ENCODE measurements around the gene PPP2R2C.

The PPP2R2C gene

GRCh38 chr4:6295495-6295894 is 176.9 kb downstream of the PPP2R2C start:
- intact Hi-C loops (cut with DNase I) = no loop called here
- no peak for DNase-seq

DNA sequence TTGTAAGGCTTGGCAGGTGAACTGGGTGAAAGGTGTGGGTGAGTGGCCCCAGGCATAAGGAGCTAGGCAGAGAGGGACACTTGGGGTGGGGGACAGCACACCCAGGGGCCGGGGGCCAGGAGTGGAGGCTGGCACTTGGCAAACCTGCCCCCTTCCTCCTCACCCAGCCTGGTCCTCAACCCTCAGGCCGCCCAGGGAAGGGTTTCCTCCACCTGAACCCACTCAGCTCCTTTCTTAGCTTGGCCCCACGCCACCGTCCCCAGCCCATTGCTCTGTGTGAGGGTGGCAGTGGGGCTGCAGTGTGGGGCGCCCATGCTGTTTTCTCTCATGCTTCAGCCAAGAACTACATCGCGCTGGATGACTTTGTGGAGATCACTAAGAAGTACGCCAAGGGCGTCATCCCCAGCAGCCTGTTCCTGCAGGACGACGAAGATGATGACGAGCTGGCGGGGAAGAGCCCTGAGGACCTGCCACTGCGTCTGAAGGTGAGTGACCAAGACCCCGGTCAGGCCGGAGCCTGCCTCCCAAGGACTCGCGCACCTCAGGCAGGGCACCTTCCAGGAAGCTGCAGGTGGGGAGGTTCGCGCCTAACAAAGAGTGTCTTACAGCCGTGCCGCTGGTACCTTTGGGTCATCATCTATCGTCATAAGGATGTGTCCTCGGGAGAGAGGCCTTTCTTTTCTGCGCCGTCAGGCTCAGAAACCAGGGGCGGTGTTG is 177.6 kb downstream of the PPP2R2C start:
- intact Hi-C loops (cut with DNase I) = no loop called here
- no peak for DNase-seq

- DNase-seq = no peak
- intact Hi-C loops (cut with DNase I) = no loop called here
These were observed 178.8 kb downstream of the PPP2R2C start for GRCh38 chr4:6293661-6294060.

DNA sequence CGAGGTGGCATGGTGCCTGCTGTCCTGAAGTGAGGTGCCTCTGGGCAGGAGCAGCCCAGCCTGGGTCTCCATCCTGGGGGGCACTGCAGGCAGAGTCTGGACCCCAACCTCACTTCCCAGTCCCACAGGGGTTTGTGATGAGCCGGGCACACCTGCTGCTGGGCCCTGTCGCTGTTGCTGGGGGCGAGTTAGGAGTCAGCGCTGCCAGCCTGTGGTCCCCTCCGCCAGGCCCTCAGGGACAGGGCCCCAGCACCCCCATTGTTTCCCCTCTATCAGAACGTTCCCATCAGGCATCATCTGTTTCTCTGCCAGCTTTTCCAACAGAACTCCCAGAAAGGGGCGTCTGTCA is 179.3 kb downstream of the PPP2R2C start:
- no peak for DNase-seq
- intact Hi-C loops (cut with DNase I) = no loop called here

- intact Hi-C loops (cut with DNase I) = no loop called here
These were observed 179.9 kb downstream of the PPP2R2C start for GRCh38 chr4:6292376-6293096.

GRCh38 chr4:6291784-6292297 is 180.6 kb downstream of the PPP2R2C start:
- intact Hi-C loops (cut with DNase I) = no loop called here
- no peak for DNase-seq

More at GRCh38 chr4:6292376-6293096, 179.9 kb downstream of the PPP2R2C start:
- no peak for DNase-seq

DNA sequence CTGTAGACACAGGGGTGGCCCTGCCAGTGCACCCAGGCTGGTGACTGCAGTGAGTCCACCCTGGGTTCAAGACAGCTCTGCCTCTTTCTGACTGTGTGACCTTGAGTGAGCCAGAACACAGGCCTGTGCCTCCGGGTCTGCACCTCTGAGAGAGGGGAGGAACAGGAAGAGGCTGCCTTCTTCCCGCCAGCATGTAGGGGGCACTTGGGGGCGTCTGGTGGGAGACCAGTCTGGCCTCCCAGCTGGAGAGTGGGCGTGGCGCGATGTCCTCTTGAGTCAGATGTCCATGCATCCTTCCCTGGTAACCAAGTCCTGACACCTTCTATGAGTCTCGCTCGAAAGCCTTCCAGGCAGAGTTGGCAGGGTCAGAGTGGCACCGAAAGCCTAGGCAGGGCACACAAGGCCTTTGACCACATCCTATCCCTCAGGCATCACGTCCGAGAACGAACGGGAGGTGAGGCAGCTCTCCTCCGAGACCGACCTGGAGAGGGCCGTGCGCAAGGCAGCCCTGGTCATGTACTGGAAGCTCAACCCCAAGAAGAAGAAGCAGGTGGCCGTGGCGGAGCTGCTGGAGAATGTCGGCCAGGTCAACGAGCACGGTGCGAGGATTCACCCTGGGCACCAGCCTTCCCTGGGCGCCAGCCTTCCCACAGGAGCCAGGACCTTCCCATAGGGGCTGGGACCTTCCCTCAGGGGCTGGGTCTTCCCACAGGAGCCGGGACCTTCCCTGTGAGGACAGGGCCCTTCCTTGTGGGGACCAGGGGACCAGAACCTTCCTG is 181.5 kb downstream of the PPP2R2C start:
- intact Hi-C loops (cut with DNase I) = no loop called here
- no peak for DNase-seq

DNA sequence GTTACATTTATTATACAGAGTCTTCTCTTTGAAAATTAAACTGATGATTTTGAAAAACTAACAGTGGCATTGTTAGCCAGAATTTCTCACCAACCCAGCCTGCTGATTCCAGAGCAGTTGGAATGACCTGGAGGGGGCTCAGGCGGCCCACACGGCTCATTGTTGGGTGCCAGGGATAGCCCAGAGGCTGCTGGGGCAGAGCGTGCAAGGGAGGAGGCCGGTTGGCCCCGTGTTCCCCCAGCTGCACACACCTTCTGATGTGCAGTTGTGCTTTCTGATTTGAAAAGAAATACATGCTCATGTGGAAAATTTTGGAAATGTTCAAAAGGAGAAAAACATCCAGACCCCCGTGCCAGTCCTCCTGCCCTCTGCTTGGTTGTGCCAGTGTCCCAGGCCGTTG is 182.2 kb downstream of the PPP2R2C start:
- intact Hi-C loops (cut with DNase I) = no loop called here
- DNase-seq = no peak

DNA sequence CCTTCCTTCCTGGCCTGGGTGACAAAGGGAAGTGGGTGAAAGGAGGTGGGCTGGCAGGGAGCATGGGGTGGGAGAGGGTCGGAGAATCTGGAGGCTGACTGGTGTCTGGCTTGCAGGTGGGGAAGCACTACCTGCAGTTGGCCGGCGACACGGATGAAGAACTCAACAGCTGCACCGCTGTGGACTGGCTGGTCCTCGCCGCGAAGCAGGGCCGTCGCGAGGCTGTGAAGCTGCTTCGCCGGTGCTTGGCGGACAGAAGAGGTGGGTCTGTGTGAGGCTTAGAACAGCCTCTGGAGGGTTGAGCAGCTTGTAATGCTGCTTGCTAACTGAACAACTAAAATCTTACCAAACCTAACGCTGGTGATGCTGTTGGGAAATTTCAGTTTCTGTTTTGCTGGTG is 183.5 kb downstream of the PPP2R2C start:
- DNase-seq = no peak
- intact Hi-C loops (cut with DNase I) = no loop called here

GRCh38 chr4:6288342-6288741 is 184.1 kb downstream of the PPP2R2C start:
- intact Hi-C loops (cut with DNase I) = no loop called here
- no peak for DNase-seq

GRCh38 chr4:6287017-6287788 is 185.2 kb downstream of the PPP2R2C start:
- DNase-seq = no peak
- intact Hi-C loops (cut with DNase I) = no loop called here

GRCh38 chr4:6283282-6283681 is 189.1 kb downstream of the PPP2R2C start:
- intact Hi-C loops (cut with DNase I) = no loop called here
- no peak for DNase-seq

DNA sequence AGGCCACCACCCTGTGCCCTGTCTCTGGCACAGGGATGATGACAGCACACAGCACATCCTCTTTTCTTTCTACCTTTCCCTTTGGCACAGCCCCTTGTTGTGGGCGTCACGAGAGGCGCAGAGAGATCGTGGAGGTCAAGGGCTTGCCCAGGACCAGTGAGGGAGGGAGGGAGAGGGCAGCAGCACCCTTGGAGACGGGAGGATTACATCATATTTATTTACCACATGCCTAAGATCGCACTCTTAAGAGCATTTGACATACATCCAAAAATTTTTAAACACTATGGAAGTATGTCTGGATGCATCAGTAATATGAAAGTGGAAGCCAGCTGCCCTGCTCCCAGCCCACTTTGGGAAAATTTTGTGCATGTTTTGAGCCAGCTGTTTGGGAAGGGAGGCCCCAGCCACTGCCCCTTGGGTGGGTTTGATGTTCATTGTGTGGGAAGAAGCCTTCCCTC is 190.1 kb downstream of the PPP2R2C start:
- intact Hi-C loops (cut with DNase I) = no loop called here
- no peak for DNase-seq

DNA sequence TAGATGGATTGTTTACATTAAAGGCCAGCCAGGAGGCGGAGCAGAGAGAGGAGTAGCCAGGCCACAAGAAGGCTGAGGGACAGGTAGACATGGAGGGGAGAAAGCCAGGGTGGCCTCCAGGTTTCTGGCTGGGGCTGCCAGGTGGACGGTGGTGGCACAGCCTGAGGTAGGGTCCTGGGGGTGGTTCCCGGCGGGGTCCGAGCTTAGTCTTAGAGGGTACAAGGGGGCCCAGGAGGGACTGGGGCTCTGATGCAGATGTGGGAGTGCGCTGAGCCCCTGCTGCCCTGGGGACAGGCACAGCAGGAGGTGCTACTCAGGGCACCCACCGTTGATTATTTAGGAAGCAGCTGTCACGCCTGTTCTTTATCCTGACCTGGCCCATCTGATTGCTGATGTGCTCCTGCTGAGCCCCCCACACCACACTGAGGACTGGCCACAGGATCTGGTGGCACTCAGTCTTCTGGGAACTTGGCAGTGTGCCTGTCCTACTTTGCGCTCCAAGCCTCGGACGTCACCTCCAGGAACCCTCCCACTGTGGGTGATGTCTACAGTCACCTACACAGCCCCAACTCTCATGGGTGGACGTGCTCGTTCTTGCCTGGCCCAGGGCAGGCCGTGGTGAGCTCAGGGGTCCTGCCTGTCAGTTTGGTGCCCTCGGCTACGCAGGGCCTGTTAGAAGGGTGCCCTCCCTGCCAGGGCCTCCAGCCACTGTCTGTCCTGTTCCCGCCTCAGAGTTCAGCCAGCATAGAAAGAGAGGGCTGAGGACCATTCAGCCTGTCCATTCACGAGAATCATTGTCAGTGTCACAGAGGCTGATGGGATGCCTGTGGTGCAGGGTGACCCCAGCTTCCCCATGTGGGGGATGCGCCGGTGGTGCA is 190.7 kb downstream of the PPP2R2C start:
- intact Hi-C loops (cut with DNase I) = no loop called here
- DNase-seq = peak in 22 of 42 donors; percentile 23 to 83 (median 55)

GRCh38 chr4:6280365-6280996 is 191.9 kb downstream of the PPP2R2C start:
- DNase-seq = no peak

DNA sequence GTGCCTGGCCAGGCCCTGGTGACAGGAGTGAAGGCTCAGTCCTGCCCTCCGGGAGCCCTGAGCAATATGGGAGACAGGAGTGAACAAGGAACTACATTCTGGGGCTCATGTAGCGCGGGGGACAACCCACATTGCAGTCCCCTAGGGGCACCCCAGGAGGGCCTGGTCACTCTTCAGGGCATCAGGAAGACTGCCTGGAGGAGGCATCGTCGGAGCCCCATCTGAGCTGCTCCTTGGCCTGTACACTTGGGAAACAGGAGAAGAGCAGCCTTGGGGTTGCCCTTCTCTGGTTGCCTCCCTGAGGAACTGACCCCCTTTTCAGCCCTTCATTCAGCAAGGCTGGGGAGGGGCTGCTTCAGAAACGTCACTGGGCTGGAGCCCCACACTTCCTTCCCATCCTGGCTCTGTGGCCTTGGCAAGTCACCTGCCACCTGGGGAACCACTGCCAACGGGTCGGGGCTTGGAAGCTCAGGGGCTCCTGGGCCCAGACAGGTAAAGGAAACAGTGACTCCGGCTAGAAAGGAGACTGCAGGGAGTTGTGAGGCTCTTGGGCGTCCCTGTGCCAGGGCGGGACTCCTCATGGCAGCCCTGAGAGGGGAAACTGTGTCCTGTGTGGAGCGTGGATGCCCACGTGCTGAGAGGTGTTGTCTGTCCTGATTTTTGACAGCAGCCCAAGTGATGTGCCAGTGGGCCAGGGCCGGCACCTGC is 192.7 kb downstream of the PPP2R2C start:
- no peak for DNase-seq
- intact Hi-C loops (cut with DNase I) = loop anchor here (10.0 kb wide), 1 partner anchor 195 kb away; the partner anchor contains the start of gene PPP2R2C

More at GRCh38 chr4:6280365-6280996, 191.9 kb downstream of the PPP2R2C start:
- intact Hi-C loops (cut with DNase I) = no loop called here

GRCh38 chr4:6278801-6279197 is 193.6 kb downstream of the PPP2R2C start:
- intact Hi-C loops (cut with DNase I) = loop anchor here (10.0 kb wide), 1 partner anchor 196 kb away; the partner anchor contains the start of gene PPP2R2C
- DNase-seq = peak in 2 of 42 donors; percentile 18 to 22

Measured in head of caudate nucleus (tissue), 42 donors.